RPMI8226 (cell line): ENCODE data around the gene CDR2L.

Experiments used
- DNase-seq: peaks from one replicate; pipeline ENCODE4 v3.0.0-alpha.2; 2015

The CDR2L gene

DNA sequence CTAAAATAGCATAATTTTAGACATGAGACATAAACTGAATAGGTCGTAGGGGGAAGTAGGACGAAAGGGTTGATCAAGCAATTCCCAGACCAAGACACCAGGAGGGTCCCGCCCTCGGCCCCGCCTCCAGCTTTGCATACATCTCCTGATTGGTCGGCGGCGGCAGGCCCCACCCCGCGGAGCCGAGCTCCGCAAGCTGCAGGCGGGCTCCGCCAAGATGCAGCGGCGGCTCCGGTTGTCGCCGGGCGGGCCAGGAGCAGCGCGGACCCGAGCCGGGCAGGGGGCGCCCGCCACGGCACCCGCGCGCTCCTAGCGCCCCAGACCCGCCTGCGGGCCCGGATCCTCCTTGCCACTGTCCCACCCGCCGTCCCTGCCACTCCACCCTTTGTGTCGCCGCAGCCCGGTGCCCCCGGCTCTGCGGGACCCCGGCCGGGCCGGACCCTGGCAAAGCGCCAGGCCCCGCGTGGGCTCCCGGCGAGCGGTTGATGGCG, at the start of gene CDR2L:
CDR2L (plus strand) TSS at position 215 of the 491 bp plus-strand sequence. CDS start 412 bp downstream, outside the sequence.
- DNase-seq: peak; percentile 97

DNA sequence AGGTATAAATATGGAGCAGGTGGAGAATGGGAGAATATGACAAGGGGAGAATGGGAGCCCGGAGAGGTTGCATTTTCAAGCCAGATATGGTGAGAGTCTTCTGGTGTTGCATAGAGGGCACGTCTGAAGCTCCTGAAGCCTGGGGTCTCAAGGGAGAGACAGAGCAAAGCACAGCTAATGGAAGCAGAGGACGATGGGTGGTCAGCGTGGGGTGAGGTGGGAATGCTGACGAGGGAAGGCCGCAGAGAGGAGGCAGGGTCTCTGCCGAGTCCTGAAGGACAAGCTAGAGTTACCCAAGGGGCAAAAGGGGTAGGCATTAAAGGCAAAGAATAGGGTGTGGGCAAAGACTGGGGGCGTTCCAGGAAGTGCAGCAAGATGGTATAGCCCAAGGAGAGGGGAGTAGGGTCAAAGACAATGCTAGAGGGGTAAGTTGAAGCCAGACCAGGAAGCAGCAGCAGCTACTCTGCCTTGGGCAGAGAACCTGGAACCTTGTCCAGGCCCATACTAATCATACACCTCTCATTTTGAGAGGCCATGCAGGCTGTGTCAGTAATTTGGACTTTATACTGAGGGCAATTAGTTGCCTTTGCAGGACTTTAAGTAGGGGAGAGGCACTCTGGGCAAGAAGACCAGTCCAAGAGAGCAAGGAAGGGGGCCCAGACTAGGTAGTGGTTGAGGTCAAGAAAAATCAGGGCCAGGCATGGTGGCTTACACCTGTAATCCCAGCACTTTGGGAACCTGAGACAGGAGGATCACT, 49.1 kb upstream of the CDR2L start:
- no peak for DNase-seq

DNA sequence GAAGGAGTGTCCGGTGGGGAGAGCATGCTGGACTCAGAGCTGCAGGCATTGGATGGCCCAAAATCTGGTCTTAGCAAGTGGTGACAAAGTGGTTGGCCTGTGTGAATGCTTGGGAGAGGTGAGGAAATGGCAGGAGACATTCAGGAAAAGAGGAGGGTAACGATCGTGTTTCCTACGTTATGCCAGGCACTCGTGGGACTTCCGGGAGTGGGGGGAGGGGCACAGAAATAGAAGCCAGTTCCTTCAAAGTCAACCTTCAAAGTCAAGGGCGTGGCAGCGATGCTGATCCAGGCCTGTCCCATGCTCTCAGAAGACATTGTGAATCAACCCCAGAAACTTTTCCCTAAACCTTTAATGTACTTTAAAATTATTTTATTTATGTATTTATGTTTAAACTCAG, 47.9 kb upstream of the CDR2L start:
- DNase-seq: no peak

DNA sequence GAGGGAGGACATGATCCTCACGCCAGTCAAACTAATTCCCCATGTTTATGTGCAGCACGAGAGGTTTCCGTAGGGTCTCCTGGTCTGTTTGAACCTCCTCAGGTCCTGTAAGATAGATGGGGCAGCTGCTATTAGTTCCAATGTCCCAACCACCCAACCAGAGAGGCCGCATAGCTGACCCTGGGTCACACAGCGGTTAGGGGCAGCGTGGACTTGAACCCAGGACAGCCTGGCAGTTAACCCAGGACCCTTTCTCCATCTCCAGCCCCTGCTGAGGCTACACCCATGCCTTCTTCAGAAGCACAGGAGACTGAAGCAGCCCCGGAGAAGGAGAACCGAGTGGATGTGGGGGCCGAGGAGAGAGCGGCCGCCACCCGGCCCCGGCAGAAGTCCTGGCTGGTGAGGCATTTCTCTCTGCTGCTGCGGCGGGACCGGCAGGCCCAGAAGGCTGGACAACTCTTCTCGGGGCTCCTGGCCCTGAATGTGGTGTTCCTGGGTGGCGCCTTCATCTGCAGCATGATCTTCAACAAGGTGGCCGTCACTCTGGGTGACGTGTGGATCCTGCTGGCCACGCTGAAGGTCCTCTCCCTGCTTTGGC, 46.2 kb upstream of the CDR2L start:
- no peak for DNase-seq

DNA sequence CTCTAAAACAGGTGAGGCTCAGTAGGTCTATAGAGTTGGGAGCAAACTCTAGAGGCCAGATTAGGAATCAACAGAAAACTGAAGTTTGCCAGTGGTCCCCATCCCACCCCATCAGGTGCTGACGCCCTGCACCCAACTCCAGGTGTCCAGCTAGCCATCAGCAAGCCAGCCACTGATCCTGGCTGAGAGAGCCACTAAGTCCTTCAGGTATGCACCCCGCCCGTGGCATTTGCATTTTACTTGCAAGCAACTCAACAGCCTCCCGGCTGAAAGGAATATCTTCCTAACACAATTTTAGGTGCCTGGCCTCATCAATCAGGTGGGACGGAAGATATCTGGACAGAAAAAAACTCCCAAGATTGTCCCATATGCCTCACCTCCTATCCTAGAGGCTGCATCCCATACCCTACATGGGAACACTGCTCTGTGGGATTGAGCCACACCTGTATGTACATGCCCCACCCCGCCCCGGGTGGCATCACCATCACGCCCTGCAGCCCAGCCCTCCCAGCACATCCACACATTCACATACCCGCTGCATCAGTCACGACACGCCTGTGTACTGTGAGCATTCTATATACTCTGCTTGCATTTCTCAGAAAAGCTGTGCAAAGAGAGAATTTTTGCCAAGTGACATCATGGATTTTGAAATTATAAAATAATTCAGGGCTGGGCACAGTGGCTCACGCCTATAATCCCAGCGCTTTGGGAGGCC, 43.5 kb upstream of the CDR2L start:
- no peak for DNase-seq

DNA sequence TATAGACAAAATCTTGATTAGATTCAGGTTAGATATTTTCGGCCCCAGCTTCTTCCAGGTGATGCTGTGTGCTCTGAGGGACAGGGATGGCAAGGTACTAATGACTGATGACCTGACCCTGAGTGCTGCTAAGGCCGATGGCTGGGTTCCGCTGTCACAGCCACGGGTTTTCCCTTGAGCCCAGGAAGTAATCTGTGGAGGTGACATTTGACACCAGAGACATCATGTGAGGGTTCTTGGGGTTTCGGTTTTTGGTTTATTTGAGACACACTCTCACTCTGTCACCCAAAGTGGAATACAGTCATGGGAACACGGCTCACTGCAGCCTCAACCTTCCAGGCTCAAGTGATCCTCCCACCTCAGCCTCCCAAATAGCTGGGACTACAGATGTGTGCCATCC, 41.9 kb upstream of the CDR2L start:
- DNase-seq: no peak

DNA sequence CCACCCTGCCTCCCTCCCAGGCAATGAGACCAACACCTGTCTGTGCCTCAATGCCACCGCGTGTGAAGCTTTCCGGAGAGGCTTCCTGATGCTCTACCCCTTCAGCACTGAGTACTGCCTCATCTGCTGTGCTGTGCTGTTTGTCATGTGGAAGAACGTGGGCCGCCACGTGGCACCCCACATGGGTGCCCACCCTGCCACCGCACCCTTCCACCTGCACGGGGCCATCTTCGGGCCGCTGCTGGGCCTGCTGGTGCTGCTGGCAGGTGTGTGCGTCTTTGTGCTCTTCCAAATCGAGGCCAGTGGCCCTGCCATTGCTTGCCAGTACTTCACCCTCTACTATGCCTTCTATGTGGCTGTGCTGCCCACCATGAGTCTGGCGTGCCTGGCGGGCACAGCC, 40.8 kb upstream of the CDR2L start:
- DNase-seq: no peak

DNA sequence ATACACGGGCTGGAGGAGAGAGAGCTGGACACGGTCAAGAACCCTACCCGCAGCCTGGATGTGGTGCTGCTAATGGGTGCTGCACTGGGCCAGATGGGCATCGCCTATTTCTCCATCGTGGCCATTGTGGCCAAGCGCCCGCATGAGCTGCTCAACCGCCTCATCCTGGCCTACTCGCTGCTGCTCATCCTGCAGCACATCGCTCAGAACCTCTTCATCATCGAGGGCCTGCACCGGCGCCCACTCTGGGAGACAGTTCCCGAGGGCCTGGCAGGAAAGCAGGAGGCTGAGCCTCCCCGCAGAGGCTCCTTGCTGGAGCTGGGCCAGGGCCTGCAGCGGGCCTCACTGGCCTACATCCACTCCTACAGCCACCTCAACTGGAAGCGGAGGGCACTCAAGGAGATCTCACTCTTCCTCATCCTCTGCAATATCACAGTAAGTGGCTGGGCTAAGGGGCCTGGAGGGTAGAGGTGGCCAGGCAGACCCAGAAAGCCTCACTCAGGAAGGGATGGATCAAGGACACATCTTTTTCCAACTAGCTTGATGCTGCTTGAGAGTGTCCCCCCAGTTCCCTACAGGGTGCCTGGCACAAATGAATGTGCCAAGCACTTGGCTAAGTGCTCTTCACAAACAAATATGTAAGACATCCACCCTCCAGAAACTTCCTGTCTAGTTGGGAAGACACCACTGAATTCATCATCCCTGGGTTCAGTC, 40.2 kb upstream of the CDR2L start:
- no peak for DNase-seq

DNA sequence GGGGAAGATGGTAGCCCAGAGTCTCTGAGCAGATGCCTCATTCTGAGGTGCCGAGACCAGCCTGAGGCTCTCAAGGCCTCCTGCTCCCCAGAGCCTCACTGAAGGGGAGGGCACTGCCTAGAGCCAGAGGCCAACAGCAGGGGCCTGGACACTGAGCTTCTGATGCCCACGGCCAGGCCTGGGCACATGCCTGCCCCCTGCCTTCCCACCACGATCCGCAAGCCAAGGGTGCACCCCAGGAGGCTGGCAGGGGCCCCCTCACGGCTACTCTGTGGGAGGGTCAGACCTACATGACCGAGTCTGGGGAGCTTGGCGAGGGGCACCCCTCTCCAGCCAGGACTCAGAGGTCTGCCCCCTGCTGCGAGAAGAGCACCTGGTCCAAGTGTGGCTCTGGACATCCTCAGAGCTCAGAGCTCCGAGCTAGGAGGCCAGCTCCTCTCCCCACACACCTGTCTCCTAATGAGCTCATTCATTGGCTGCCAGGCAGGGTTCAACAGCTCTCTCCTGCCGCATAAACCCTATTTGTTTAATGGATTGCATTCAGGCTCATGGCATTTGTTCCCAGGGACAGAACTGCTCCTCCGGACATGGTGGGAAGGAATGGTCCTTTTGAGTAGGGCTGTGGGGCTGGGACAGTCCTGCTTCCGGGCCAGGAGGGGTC, 37.8 kb upstream of the CDR2L start:
- no peak for DNase-seq

DNA sequence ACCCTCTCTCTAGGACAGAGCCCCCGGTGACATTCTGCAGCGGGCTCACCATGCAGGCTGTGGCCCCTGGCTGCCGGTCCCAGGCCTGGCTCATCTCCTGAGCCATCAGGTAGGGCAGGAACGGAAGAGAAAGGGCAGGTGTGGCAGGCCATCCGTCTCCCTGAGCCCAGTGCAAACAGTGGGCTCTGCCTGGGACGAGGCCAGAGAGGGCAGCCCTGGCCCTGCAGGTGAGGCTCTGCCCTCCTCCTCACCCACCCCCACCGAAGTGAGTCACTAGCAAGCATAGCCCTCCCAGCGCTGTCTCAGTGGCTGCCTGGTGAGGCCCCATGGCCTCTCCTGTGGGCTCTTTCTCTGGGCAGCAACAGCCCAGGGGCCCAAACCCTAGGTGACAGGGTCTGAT, 37.2 kb upstream of the CDR2L start:
- no peak for DNase-seq

DNA sequence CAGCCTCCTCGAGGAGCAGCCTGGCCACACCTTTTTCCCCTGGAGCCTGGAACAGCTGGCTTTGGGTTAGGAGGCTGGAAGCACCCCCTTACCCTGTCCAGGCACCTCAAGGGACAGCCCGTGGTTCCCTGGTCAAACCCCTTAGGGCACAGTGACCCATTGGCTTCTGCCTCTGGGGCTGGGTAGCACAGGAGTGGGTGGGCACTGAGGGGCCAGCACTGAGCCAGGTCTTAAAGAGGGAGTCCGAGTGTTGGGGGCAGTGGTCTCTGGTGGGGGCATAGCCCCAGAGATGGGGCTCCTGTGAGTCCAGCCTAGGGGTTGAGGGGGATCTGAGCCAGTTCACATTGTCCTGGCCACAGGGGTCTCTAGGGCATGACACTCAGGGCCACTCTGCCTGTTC, 36.4 kb upstream of the CDR2L start:
- DNase-seq: no peak

DNA sequence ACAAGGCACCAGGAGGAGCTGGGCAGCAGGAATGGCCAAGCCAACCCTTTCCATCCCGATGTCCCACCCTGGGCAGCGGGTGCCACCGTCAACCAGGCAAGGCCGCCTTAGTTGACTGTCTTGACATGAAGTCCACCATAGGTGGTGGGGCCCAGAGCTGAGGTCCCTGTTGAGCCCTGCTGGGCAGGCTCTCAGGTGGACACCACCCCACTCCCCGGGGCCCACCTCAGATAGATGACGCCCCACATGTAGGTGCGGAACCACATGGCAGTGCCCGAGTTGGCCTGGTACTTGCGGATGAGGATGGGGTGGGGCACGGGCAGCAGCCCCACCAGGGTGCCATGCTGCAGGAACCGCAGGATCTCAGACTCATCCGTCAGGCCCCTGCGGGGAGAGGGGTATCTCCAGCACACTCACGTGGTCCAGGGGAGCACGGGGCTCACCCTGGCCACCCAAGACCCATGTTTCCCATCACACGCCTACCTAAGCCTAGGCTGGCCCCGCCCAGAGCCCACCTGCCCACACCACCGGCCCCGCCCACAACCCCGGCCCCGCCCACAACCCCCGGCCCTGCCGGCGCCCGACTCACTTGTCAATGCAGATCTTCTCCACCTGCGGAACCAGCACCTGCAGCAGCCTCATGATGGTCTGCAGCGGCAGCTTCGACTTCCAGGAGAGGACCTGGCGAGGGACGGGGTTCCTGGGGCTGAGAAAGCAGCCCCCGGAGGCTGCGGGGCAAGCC, 35.6 kb upstream of the CDR2L start:
- no peak for DNase-seq

DNA sequence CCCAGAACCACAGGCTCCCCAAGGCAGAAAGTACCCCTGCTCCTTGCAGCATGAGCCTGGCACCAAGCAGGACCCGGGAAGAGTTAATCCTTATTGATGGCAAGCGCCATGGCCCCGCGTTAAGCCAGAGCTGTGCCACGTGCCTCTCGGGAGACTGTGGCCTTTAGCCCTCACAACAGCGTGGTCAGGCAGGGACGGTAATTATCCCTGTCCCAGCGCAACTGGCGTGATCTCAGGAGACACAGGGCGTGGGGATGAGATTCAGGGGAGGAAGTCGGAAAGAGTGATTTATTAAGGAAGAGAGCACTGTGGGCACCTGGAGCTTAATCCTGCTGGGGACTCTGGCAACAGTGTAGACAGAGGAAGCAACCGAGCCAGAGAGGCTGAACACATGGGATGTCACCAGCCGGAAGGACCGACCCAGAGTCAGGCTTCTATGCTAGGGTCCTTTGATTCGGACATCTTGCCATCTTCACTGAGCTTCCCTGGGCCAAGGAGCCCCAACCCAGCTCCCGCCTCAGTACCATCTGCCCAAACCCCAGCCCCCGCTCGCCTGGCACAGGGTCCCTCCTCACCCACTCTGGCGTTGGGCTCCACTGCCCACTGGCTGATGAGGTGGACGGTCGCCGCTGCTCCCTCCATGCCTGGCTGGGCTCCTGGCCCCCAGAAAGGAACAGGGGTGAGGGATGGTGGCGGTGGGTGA, 34.9 kb upstream of the CDR2L start:
- no peak for DNase-seq

DNA sequence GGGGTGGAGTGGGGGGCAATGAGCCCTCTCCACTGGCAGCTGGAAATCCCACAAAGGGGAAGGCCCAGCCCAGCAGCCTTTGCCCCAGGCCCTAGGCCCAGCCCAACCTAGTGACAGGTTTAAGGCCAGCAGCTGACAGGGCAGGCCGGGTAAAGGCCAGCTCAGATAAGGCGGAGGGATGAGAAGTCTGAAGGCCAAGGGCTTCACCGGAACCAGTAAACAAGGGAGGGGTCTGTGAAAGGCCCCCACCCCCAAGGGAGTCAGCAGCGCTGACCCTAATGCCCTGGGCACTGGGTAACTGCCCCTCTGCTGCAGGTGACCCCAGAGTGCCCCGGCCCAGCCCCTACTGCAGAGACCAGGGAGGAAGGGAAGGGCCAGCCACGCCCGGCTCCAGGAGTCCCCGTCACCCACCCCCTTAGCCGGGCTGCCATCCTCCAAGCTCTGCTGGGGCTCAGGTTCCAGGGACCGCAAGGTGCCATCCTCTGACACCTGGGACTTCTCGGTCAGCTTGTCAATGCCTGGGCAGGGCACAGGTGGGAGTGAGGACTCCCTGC, 34.2 kb upstream of the CDR2L start:
- DNase-seq: no peak

DNA sequence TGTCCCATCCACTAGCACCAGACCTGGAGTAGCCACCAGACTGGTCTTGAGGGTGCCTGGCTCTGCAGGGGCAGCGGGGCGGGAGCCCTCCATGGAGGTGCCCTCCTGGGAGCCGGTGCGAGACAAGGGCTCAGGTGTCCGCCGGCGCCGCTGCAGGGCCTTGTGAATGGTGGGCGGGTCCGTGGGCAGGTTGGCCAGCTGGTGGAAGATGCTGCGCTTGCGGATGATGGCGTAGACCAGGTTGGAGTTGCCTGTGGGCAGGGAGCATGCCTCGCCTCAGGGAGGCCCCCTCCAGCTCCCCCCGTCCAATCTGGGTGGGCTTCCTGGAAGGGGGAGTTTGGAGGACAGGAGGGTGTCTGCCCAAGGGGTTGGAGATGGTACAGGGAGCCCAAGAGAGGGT, 33.3 kb upstream of the CDR2L start:
- no peak for DNase-seq

DNA sequence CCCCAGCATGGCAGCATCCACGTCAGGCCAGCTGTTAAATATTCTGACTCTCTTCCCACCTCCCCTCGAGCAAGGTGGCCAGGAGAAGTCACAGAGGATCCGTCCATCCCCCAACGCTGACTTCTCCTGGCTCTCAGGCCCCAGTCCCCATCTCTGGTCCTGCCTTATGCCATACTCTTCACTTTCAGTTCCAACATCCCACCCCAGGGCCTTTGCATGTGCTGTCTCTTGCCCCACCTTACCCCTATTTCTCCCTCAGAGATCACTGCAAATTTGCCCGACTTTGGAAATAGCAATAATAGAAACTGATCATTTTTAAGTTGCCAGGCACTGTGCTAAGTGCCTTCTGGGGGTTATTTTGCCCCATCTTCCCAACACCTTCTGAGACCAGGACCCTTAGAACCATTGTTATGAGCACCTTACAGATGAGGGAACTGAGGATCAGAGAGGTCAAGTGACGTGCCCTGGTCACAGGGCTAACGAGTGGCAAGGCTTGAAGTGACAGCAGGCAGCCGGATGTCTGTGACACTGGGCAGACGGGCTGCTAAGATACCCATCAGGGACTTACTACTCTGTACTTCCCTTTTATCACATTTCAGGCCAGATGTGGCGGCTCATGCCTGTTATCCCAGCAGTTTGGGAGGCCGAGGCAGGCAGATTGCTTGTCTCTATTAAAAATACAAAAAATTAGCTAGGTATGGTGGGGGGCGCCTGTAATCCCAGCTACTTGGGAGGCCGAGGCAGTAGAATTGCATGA, 32.6 kb upstream of the CDR2L start:
- no peak for DNase-seq

DNA sequence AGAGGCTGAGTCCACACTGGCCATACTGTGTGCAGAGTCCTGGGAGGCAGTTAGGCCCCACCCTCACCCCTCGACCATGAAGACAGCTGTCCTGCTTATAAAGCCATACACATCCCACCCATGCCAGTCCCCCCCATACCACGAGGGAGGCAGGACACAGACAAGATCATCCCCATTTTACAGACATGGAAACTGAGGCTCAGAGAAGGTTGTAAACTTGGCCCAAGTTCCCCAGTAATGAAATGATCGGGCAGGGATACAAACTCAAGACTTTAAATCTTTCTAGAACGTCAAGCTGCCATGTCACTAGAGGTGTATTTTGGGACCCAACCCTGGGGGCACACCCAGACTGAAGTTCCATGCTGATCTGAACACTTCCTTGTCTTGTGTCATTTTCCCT, 31.3 kb upstream of the CDR2L start:
- no peak for DNase-seq

DNA sequence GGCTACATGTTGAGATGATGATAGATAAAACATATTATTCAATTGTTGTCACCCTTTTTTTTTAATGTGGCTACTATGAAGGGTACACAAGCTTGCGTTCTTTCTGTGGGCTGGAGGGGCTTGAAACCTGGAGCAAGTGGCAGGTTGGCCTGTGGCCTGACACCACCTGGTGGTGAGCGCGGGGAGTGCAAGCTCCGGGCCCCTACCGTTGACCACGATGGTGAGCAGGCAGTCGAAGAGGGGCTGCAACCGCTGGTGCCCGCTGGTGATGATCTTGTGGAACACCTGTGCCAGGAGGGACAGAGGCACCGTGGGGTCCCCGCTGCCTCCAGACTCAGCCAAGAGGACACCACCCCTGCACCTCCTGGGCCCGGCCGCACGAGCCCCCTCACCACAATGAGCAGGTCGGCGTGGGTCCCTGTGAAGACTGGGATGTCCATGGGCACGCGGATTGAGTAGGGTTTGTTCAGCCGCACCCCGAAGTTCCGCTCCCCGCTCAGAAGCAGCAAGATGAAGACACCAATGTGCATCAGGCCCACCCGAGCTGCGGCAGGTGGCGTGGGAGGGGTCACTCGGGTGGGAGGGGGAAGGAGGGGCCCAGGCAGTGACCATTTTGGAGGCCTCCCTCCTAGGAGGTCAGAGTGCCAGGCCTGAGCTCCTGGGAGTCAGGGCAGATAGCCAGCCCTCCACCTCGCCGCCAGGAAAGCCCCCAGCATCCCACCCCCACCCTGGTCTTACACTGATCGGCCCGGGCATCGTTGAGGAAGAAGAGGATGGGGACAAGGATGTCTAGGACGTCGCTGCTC, 29.3 kb upstream of the CDR2L start:
- peak; percentile 75 for DNase-seq

DNA sequence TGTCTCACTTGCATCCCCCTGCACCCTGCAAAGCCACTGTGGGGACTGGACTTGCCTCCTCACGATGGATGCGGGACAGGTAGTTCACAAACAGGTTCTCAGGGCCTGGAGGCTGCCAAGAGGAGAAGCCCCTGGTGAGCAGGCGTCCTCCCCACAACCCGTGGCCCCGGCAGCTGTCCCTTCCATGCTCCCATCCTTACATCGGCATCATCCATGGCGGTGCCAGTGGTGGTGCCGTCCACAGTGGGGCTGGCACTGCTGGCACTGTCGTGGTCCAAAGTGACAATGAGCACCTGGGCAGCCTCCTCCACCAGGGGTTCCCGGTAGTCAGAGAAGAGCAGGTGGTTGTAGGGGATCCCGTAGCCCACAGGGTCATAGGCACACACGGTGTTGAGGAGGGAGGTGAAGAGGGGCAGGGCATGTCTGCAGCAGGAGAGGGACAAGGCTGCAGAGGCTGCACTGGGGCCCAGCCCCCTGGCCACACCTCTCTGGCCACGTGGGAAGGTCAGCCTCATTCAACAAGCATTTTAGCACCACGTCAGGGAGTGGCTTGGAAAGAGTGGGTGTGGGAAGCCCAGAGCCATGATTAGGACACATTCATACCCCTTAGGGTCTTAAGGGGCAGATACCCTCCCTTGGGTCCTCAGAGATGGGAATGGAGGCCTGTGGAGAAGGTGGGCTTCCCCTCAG, 27.5 kb upstream of the CDR2L start:
- no peak for DNase-seq
